ENCODE data around the gene SLC22A4. TPM values are rescaled to one million over a fixed set of nuclear protein-coding genes. Genes with fewer than 3 reads are reported as not detected.

Gene SLC22A4
- total RNA-seq, 2 donors from 2014 or later = 0.68 TPM; not detected in 1

- no peak for TF ChIP-seq CTCF (conservative IDR thresholded peaks at IDR 0.05)
- no peak overlapping the region for H3K4me3 Mint-ChIP-seq
- WGBS, 2 experiments (ENCODE audit: insufficient coverage in 1 of 2, insufficient read length in 1 of 2) = 61 to 85% methylated on average over 3 to 4 of the region's 4 CpGs
- no peak for DNase-seq
- Histone ChIP-seq H3K27ac (ENCODE audit: low read depth, low read length) (no peak overlapping the region), H3K27me3 (ENCODE audit: control insufficient read depth, insufficient read depth, low read length, poor library complexity, severe bottlenecking) (no peaks in the 10 kb centered on the region), H3K4me1 (ENCODE audit: control insufficient read depth, insufficient read depth, low read length) (no peaks in the 10 kb centered on the region), H3K9me3 (ENCODE audit: control insufficient read depth, low read length) (no peaks in the 10 kb centered on the region), H3K36me3 (ENCODE audit: control insufficient read depth, insufficient read depth, low read length) (peaks cover 4% of the 10 kb centered on the region), H3K9ac (ENCODE audit: extremely low read depth, low read length, poor library complexity, severe bottlenecking) (no peak overlapping the region), H3K4me3 (ENCODE audit: low read length) (no peak overlapping the region)
- H3K36me3 Mint-ChIP-seq (ENCODE audit: low read depth) = no peaks in the 10 kb centered on the region
- no peak overlapping the region for H3K27ac Mint-ChIP-seq
- H3K9me3 Mint-ChIP-seq = no peaks in the 10 kb centered on the region
- H3K27me3 Mint-ChIP-seq (ENCODE audit: insufficient read depth) = no peaks in the 10 kb centered on the region
- H3K4me1 Mint-ChIP-seq = peaks cover 4% of the 10 kb centered on the region
Observed at GRCh38 chr5:132264546-132265335, 29.5 kb upstream of the SLC22A4 start.

GRCh38 chr5:132265336-132266030 is 28.7 kb upstream of the SLC22A4 start:
- H3K27me3 ChIP-seq (ENCODE audit: control insufficient read depth, insufficient read depth, low read length, poor library complexity, severe bottlenecking) = no peaks in the 10 kb centered on the region
- H3K9me3 ChIP-seq (ENCODE audit: control insufficient read depth, low read length) = no peaks in the 10 kb centered on the region
- Mint-ChIP-seq H3K4me3 (no peak overlapping the region), H3K27me3 (ENCODE audit: insufficient read depth) (no peaks in the 10 kb centered on the region), H3K27ac (no peak overlapping the region), H3K36me3 (ENCODE audit: low read depth) (no peaks in the 10 kb centered on the region), H3K9me3 (no peaks in the 10 kb centered on the region), H3K4me1 (peaks cover 4% of the 10 kb centered on the region)
- H3K4me3 ChIP-seq (ENCODE audit: low read length) = no peak overlapping the region
- peak; percentile 55 for DNase-seq
- no peak overlapping the region for H3K27ac ChIP-seq (ENCODE audit: low read depth, low read length)
- H3K4me1 ChIP-seq (ENCODE audit: control insufficient read depth, insufficient read depth, low read length) = no peaks in the 10 kb centered on the region
- no peak for TF ChIP-seq CTCF (conservative IDR thresholded peaks at IDR 0.05)
- H3K36me3 ChIP-seq (ENCODE audit: control insufficient read depth, insufficient read depth, low read length) = peaks cover 4% of the 10 kb centered on the region
- no peak overlapping the region for H3K9ac ChIP-seq (ENCODE audit: extremely low read depth, low read length, poor library complexity, severe bottlenecking)
- WGBS, 2 experiments (ENCODE audit: insufficient coverage in 1 of 2, insufficient read length in 1 of 2) = 85 to 86% methylated on average over 5 to 8 of the region's 8 CpGs

GRCh38 chr5:132266031-132266835 is 28.0 kb upstream of the SLC22A4 start:
- H3K27me3 ChIP-seq (ENCODE audit: control insufficient read depth, insufficient read depth, low read length, poor library complexity, severe bottlenecking) = no peaks in the 10 kb centered on the region
- no peak overlapping the region for H3K4me3 Mint-ChIP-seq
- H3K4me3 ChIP-seq (ENCODE audit: low read length) = no peak overlapping the region
- no peak overlapping the region for H3K27ac Mint-ChIP-seq
- 91 to 94% methylated on average over 4 to 7 of the region's 7 CpGs for WGBS, 2 experiments (ENCODE audit: insufficient coverage in 1 of 2, insufficient read length in 1 of 2)
- H3K27ac ChIP-seq (ENCODE audit: low read depth, low read length) = no peak overlapping the region
- H3K9ac ChIP-seq (ENCODE audit: extremely low read depth, low read length, poor library complexity, severe bottlenecking) = no peak overlapping the region
- H3K36me3 Mint-ChIP-seq (ENCODE audit: low read depth) = no peaks in the 10 kb centered on the region
- DNase-seq = no peak
- no peaks in the 10 kb centered on the region for H3K4me1 ChIP-seq (ENCODE audit: control insufficient read depth, insufficient read depth, low read length)
- TF ChIP-seq CTCF (conservative IDR thresholded peaks at IDR 0.05) = no peak
- no peaks in the 10 kb centered on the region for H3K9me3 ChIP-seq (ENCODE audit: control insufficient read depth, low read length)
- H3K4me1 Mint-ChIP-seq = peaks cover 4% of the 10 kb centered on the region
- H3K36me3 ChIP-seq (ENCODE audit: control insufficient read depth, insufficient read depth, low read length) = peaks cover 4% of the 10 kb centered on the region
- H3K27me3 Mint-ChIP-seq (ENCODE audit: insufficient read depth) = no peaks in the 10 kb centered on the region
- no peaks in the 10 kb centered on the region for H3K9me3 Mint-ChIP-seq
